NCI-H526 (cell line): ENCODE measurements around the gene DIP2B.
"Not testable (repeated sequence)": the region's sequence is repeated elsewhere in the genome, so short reads cannot be mapped to it uniquely, and the experiment has no call there.

Source experiments
- DNase-seq, 2 experiments: peaks; one replicate each; lab custom pipeline; 2025; lab: John Stamatoyannopoulos, UW

The DIP2B gene

DNA sequence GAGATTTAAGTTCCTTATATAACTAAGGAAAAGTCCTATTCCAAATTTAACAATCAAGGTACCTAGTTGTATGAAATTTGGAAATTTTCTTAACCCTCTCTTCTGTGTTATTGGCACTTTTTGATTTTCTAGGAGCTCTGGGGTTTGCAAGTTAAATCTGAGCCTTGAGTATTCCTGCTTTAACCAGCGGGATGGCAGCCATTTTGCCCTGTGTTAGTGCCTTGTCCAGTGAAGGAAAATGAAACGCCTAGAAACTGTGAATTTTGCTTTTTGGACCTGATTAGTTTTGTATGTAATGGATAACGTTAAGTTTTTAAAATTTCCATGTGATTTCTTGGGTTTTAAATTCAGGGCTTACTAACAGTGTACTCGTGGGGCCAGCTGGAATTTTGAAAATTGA is 45.1 kb downstream of the DIP2B start:
- DNase-seq = no peak

DNA sequence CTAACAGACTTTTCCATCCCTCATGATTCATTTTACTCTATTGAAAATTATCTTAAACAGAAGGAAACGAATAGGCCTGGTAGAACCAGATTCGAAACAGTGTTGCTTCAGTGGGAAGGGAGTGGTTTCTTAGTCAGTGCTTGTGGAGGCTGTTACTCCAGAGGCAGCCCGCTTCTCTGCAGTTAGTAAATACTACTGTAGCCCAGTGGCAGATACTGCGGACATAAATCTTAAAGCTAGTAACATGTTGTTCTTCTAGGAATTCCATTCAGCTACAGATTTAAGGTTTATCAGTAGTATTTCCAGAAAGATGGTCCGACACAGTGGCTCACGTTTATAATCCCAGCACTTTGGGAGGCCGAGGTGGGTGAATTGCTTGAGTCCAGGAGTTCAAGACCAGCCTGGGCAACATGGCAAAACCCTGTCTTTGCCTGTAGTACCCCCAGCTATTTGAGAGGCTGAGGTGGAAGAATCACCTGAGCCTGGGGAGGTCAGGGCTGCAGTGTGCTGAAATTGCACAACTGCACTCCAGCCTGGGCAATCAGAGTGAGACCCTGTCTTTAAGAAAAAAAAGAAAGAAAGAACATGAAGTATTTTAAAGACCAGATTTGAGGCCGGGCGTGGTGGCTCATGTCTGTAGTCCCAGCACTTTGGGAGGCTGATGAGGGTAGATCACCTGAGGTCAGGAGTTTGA is 45.9 kb downstream of the DIP2B start:
- DNase-seq = no peak

DNA sequence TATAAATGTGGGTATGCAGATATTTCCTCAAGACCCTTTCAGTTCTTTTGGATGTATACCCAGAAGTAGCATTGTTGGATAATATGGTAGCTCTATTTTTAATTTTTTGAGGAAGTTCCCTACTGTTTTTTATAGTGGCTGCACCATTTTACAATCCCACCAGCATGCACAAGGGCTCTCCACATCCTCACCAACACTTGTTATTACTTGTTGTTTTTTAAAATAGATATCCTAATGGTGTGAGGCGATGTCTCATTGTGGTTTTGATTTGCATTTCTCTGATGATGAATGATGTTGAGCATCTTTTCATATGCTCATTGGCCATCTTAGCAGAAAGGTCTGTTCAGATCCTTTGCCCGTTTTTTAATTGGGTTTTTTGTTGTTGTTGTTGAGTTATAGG is 47.1 kb downstream of the DIP2B start:
- DNase-seq = no peak

DNA sequence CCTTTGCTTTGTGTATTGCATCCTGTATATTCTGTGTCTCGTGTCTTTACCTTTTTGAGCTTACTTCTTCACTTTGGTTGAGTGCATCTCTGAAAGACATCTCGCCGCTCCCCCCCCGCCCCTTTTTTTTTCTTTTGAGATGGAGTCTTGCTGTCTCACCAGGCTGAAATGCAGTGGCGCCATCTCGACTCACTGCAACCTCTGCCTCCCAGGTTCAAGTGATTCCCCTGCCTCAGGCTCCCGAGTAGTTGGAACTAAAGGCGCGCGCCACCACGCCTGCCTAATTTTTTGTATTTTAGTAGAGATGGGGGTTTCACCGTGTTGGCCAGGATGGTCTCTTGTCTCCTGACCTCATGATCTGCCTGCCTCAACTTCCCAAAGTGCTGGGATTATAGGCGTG is 49.9 kb downstream of the DIP2B start:
- DNase-seq = no peak

DNA sequence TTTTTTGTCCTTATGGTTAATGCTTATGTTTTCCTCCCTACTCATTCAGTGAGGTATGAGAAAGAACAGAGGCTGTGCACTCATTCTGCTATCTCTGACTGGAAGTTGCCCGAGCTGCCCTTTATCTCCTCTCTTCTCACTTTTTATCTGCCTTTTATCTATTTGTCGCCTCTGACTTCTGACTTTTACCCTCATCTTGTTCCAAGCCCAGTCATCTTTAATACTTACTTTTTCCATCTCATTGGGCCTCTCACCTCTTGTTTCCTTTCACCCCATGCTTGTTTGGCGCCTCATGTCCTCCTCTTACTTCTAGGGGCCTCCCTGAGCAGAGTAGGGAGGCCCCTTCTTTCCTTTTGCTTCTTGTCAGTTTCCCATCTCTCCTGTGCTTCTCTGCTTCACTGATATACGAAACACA is 50.7 kb downstream of the DIP2B start:
- no peak for DNase-seq

DNA sequence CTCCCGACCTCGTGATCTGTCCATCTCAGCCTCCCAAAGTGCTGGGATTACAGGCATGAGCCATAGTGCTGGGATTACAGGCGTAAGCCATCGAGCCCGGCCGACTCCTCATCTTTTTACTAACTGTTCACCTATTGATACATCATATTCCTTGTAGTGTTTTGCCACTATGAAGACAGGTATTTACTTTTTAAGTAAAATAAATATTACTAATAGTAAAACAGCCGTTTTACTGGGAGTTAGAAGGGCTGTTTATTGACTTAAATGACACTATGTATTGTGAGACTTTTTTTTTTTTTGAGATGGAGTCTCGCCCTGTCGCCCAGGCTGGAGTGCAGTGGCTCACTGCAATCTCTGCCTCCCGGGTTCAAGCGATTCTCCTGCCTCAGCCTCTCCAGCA is 51.5 kb downstream of the DIP2B start:
- DNase-seq = no peak

DNA sequence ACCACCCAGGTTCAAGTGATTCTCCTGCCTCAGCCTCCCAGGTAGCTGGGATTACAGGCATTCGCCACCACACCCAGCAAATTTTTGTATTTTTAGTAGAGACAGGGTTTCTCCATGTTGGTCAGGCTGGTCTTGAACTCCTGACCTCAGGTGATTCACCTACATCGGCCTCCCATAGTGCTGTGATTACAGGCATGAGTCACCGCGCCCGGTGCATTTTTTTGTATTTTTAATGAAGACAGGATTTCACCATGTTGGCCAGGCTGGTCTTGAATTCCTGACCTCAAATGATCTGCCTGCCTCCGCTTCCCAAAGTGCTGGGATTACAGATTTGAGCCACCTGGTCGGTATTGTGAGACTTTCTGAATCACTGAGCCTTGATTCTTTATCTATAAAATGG is 52.0 kb downstream of the DIP2B start:
- DNase-seq = not testable (repeated sequence)

DNA sequence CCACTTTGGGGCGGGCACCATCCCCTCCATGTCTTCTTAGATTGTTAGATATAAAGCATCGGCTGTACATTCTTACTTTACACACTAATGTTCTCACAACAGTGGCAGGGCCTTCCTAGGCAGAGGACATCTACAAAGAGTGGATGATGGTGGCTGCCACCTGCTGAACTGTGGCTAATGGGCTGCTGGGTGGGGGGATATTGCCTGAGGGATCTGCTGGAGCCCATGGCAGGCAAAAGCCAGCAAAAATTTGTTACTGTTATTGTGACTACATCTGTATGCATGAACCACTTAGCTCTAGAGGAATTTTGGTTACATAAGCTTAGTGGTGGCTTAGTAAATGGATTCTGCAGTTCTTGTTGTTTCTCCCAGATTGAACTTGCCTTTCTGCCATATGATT is 52.6 kb downstream of the DIP2B start:
- no peak for DNase-seq

DNA sequence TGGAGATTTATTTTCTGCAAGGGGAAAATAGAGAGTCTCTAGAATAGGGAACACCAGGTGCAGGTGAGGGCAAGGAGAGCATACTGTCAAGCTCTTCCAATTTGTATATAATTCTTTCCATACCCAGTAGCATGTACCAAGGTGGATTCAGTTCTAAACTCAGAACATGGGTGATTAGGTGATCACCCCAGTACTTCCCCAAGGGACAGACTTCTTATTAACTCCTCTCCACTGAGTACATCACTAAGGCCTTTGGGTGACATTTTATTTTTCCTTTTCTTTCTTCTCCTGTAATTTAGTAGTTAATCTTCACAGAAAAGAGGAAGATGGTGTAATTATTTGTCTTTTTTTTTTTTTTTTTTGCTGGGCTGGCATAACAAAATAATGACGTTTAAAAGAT is 54.2 kb downstream of the DIP2B start:
- DNase-seq = no peak

DNA sequence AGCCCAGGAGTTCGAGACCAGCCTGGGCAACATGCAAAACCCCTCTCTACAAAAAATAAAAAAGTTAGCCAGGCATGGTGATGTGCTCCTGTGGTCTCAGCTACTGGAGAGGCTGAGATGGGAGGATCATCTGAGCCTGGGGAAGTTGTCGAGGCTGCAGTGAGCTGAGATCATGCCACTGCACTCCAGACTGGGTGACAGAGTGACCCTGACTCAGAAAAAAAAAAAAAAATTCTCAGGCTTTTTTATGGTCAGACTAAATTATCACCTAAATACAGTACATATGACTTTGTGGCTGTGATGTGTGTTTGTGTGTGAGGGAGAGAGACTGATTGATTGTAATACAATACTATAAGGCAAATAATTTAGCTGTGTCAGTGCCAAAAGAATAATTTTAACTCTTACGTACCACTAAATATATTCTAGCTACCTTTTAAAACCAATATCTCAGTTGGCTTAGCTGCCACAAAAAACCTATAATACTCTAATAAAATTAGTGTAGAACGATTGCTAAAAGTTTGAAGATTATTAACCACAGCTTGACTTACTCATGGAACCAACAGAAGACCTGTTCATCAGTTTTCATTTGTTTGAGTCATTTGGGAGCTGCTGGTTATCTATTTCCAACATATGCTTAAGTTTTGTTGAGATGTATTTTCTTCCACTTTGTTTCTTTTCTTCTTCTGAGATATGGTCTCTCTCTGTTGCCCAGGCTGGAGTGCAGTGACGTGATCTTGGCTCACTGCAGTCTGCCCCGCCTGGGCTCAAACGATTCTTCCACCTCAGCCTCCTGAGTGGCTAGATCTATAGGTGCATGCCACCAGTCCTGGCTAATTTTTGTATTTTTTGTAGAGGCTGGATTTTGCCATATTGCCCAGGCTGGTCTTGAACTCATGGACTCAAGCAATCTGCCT is 58.0 kb downstream of the DIP2B start:
- DNase-seq = no peak

DNA sequence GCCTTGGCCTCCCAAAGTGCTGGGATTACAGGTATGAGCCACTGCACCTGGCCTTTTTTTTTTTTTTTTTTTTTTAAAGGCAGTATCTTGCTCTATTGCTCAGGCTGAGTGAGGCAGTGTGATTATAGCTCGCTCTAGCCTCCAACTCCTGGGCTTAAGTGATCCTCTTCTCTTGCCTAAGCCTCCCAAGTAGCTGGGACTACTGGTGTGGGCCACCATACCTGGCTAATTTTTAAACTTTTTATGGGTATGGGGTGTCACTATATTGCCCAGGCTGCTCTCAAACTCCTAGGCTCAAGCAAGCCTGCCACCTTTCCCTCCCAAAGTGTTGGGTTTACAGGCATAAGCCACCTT is 58.6 kb downstream of the DIP2B start:
- DNase-seq = no peak

DNA sequence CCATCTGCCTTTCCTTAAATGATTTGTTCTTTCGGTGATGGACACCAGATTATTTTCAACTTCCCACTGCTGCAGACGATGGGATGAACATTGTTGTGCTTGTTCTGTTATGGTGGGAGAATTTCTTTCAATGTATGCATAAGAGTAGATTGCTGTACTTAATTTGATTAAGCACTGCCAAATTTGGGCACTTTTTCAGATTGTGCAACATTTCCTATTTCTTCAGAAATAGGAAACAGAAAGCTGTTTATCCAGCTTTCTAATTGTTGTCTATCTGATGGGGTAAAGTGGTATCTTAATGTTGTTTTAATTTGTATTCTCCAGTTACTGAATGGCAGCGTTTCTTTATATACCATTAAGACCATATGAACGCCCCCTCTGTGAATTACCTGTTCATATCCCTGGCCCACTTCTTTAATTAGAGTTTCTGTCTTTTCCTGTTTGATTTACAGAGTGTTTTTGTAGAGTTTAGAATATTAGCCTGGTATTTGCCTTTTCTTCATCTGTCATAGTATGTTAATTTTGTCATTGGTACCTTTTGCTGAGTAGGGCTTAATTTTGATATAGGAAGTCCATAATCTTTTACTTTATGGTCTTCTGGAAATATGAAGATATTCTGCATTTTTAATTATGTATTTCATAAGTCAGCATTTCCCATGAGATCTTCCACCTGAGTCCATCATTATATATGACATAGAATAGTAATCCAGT is 59.6 kb downstream of the DIP2B start:
- no peak for DNase-seq

DNA sequence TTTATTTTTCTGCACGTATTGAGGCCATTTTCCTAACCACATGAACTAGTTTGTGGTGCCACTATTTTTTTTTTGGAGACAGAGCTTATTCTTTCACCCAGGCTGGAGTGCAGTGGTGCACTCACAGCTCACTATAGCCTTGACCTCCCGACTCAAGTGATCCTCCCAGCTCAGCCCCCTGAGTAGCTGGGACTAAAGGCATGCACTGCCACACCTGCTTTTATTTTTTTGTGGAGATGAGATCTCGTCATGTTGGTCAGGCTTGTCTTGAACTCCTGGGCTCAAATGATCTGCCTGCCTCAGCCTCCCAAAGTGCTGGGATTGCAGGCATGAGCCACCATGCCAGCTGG is 60.1 kb downstream of the DIP2B start:
- DNase-seq = no peak

DNA sequence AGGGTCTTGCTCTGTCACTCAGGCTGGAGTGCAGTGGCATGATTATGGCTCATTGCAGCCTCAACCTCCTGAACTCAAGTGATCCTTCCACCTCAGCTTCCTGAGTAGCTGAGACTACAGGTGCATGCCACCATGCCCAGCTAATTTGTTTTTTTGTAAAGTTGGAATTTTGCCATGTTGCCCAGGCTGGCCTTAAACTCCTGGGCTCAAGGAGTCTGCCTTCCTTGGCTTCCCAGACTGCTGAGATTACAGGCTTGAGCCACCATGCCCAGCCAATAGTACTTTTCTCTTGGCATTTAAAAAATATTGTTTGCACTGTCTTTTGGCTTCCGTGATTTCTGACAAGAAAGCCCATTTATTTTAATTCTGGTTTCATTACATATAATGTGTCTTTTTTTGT is 61.3 kb downstream of the DIP2B start:
- DNase-seq = no peak

DNA sequence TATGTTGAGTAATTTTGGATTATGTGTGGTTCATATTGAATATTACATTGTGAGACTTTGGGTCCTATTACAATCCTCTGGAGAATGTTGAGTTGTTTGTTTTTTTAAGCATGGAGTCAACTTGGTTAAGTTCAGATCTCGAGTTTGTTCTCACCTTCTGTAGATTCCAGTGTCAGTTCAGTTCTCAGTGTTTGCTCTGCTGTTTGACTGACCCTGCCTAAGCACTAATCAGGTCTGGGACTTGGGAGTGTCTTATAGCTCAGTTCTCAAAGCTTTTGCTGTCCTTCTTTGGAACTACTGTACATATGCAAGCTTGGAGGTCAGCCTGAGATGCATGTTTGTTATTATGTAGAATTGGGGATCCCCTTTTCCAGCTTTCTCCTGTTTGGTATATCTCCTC is 63.1 kb downstream of the DIP2B start:
- no peak for DNase-seq

DNA sequence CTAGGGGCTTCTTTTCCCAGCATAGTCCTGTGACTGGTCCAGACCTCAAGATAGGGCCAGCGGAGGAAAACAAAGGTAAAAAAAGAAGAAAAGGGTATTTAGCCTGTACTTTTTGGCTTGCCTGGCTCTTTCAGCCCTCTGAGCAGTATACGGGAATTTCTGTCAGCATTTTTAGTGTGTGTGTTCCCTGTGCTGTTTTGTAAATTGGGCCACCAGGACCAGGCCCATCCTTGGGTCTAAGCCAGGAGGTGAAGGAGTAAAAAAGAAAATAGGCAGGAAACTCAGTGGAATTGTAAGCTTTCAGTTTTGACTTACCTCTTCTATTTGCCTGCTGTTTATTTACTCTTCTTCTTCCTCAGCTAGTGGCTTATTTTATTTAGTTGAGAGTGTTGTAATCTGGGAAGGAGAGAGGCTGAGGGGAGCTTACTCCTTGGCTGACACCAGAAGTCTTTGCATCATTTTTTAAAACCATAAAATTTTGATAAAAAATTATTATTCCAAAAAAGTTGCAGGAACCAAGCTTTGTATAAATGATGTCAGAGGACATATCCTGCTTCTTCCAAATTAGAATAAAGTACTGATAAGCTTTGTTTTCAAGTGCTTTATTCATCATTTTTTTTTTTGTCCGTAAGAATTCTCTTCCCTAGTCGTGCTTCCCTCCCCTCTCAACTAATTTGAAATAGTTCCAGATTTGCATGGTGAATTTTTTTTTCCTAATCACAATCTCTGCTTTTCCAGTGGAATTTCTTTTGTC is 63.7 kb downstream of the DIP2B start:
- no peak for DNase-seq

DNA sequence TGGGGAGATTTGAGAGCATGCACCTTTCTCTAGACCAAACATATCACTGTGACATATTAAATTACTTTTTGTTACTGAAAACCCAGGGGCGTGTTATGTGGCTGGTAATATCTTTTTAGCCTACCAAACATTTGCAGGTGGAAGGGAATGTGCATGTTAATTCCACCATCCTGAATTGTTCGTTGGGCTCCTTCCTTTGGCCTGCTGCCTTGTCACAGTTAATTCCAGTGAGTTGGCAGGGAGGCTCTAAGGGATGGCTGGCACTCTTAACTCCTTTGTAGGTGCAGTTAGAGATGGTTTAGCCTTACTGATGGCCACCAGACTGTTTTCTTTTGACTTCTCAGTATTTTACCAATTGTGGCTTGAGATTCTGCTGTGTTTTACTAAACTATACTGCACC is 64.5 kb downstream of the DIP2B start:
- DNase-seq = no peak

DNA sequence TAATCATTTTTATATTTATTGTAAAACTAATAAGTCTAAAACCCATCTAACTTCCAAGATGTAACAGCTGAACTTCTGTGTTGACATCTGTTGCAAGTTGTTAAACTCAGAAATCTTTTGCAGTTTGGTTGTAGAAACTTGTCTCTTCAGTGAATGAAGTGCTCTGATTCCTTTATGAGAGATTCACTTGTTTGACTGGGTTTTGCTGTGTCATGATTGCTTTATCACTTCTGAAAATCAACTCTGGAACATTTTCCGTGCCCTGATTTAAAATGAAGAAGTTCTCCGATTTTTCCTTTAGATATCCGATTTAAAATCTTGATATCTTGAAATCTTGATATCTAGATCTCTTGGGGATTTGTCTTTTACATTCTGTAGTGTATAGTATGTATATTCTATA is 65.1 kb downstream of the DIP2B start:
- no peak for DNase-seq

DNA sequence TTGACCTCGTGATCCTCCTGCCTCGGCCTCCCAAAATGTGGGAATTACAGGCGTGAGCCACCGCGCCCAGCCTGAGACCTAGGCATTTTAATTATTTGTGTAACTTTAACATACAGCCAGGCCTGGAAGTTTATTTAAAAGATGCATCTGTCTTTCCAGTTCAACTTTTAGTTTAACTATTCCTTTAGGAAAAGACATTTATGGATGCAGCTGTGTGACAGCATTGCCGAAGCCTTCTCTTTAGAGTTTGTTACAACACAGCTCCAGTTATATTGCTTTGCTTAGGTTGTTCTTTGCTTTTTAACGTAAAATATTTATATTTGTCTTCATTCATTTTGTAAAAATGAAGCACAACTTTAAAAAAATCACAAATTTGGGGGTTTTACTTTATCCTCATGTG is 67.0 kb downstream of the DIP2B start:
- no peak for DNase-seq

DNA sequence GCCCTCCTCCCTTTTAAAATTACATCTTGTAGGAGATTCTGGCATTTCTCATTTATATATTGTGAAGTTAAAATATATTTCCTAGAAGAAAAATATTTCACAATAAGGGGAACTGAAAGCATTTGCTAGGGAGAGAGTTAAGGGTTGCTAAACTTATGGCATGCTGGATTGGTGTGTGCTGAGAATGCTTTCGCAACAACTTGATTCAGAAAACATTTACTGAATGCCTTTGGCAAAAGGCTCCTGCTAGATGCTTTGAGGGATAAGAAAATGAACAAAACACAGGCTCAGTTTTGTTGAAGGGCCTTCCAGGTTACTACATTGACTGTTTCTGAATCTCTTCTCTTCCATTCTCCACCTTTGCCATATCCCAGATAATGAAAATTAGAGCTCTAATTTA is 67.5 kb downstream of the DIP2B start:
- DNase-seq = no peak

DNA sequence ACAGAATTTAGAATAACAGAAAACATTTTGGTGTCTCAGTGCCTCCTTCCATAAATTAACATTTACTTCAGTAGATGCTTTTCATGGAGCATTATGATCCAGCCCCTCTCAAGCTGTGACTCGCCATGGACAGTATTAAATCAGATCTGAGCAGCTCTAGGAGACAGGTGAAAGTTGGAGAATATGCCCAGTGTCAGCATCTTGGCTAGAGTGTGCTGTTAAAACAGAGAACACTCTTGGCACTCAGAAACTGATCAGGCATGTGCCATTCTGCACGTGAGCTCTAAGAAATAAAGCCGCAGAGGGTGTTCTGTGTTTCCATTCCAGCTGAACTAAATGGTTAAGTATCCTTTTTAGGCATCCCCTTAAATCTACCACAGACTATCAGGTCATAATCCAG is 68.0 kb downstream of the DIP2B start:
- DNase-seq = no peak

DNA sequence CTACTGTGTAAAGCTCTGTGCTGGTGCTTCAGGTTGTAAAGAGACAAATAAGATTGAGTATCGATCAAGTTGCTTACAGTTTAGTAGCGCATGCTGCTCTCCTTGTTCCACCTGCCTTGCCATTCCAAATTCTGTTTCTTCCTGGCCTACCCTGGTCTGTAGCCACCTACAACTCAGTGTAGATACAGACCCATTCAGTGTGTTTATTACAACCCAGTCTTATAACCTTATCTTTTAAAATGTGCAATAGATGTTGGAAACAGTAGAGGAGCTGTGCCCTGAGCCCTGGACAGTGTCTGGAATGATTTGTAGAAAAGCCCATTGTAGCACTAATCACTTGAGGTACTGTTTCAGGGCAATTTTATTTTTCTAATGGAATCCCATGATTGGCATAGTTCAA is 68.5 kb downstream of the DIP2B start:
- DNase-seq = no peak
